ENCODE data around the gene USP9X. TPM values are rescaled to one million over a fixed set of nuclear protein-coding genes. Genes with fewer than 3 reads are reported as not detected.
"Not testable (repeated sequence)": the region's sequence is repeated elsewhere in the genome, so short reads cannot be mapped to it uniquely, and the experiment has no call there.

USP9X gene
- total RNA-seq, 4 donors from 2014 or later: 50.4 to 77.6 (median 58.4) TPM

DNA sequence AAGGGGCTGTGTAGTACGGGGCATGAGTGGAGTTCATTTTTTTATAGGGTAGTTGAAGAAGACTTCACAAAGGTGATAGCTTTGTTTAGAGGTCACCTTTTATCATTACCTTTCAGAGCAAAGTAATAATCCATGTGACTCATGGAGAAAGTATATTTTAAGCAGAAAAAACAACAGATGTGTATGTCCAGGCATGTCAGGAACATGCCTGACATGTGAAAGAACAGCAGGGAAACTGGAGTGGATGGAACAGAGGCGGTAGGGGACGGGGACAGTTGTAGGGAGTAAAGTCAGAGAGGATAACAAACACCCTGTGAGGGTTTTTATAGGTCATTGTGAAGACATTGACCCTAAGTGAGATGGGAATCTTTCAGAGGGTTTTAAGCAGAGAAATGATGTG is 107.6 kb downstream of the USP9X start:
- TF ChIP-seq, protein P1, sequence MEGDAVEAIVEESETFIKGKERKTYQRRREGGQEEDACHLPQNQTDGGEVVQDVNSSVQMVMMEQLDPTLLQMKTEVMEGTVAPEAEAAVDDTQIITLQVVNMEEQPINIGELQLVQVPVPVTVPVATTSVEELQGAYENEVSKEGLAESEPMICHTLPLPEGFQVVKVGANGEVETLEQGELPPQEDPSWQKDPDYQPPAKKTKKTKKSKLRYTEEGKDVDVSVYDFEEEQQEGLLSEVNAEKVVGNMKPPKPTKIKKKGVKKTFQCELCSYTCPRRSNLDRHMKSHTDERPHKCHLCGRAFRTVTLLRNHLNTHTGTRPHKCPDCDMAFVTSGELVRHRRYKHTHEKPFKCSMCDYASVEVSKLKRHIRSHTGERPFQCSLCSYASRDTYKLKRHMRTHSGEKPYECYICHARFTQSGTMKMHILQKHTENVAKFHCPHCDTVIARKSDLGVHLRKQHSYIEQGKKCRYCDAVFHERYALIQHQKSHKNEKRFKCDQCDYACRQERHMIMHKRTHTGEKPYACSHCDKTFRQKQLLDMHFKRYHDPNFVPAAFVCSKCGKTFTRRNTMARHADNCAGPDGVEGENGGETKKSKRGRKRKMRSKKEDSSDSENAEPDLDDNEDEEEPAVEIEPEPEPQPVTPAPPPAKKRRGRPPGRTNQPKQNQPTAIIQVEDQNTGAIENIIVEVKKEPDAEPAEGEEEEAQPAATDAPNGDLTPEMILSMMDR (IDR thresholded peaks at IDR 0.05): no peak
- no peak for TF ChIP-seq POLR2A (IDR thresholded peaks at IDR 0.05)
- intact Hi-C loops (cut with DNase I; ENCODE audit: low total_unique reads): no loop called here
- WGBS, 2 donors: 78 to 82% methylated on average over 3 of the region's 3 CpGs

DNA sequence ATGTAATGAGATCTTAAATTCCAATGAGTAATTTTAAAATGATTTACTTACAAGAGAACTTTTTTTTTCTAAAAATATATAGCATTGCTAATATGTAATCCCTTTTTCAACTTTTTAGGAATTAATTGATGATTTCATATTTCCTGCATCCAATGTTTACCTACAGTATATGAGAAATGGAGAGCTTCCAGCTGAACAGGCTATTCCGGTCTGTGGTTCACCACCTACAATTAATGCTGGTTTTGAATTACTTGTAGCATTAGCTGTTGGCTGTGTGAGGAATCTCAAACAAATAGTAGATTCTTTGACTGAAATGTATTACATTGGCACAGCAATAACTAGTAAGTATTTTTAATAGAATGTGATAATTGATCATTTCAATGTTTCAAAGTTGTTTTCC is 113.2 kb downstream of the USP9X start:
- intact Hi-C loops (cut with DNase I; ENCODE audit: low total_unique reads): no loop called here

More for the DNA sequence above, 107.6 kb downstream of the USP9X start:
- no peak overlapping the region for H3K4me3 ChIP-seq (ENCODE audit: low read depth, poor library complexity, severe bottlenecking)
- no peak for DNase-seq (ENCODE audit: low spot score in 2 of 2)

DNA sequence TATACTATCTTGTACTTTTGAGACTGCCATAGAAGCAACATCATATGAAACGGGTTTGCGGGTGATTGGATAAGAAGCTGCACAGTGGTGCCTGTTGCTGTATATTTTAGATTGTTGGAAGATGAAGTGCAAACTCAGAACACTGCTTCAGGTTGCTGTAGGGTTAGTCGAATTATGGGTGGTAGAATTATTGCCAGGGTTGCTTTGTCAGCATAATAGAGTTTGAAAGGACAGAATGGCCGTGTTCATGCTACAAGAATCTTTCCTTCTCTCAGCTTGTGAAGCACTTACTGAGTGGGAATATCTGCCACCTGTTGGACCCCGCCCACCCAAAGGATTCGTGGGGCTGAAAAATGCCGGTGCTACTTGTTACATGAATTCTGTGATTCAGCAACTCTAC is 115.5 kb downstream of the USP9X start:
- WGBS, 2 donors: 96 to 97% methylated on average over 7 of the region's 7 CpGs
- no peak for TF ChIP-seq POLR2A (IDR thresholded peaks at IDR 0.05)
- TF ChIP-seq, protein P1 (IDR thresholded peaks at IDR 0.05): no peak
- intact Hi-C loops (cut with DNase I; ENCODE audit: low total_unique reads): no loop called here
- no peak for DNase-seq (ENCODE audit: low spot score in 2 of 2)
- no peak overlapping the region for H3K4me3 ChIP-seq (ENCODE audit: low read depth, poor library complexity, severe bottlenecking)

More for the DNA sequence above, 113.2 kb downstream of the USP9X start:
- 73 to 88% methylated on average over 1 of the region's 1 CpG for WGBS, 2 donors
- no peak for DNase-seq (ENCODE audit: low spot score in 2 of 2)
- H3K4me3 ChIP-seq (ENCODE audit: low read depth, poor library complexity, severe bottlenecking): no peak overlapping the region
- no peak for TF ChIP-seq POLR2A (IDR thresholded peaks at IDR 0.05)
- TF ChIP-seq, protein P1 (IDR thresholded peaks at IDR 0.05): no peak

DNA sequence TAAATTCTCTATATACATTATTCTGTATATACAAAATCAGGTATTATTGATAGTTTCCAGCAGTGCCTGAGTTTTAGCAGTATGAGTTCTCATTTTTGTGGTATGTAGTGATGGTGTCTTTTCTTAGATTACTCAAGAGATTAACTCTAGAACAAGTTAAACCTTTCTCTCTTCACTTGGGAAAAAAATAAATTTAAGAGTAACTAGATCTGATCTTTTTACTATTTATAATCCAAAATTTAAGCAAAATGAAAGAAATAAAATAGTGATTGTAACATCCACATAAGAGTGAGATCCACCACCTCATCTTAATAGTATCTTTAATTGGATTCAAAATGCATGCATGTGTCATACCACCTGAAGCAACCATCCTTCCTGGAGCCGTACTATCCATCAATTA is 124.6 kb downstream of the USP9X start:
- intact Hi-C loops (cut with DNase I; ENCODE audit: low total_unique reads): no loop called here
- DNase-seq (ENCODE audit: low spot score in 2 of 2): no peak
- H3K4me3 ChIP-seq (ENCODE audit: low read depth, poor library complexity, severe bottlenecking): no peak overlapping the region
- no peak for TF ChIP-seq POLR2A (IDR thresholded peaks at IDR 0.05)
- TF ChIP-seq, protein P1 (IDR thresholded peaks at IDR 0.05): no peak
- WGBS, 2 donors: 97 to 100% methylated on average over 1 of the region's 1 CpG

DNA sequence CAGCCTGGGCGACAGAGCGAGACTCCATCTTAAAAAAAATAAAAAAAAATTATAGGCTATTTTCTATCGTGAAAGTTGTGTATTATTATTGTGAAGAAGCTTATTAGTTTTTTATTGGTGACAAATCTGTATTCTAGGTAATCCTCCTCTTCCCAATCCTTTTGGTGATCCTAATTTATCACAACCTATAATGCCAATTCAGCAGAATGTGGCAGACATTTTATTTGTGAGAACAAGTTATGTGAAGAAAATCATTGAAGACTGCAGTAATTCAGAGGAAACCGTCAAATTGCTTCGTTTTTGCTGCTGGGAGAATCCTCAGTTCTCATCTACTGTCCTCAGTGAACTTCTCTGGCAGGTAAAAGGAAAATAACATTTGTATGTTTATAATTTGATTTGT is 139.4 kb downstream of the USP9X start:
- no peak for DNase-seq (ENCODE audit: low spot score in 2 of 2)
- WGBS, 2 donors: 96 to 97% methylated on average over 5 of the region's 5 CpGs
- TF ChIP-seq, protein P1 (IDR thresholded peaks at IDR 0.05): no peak
- no peak for TF ChIP-seq POLR2A (IDR thresholded peaks at IDR 0.05)
- H3K4me3 ChIP-seq (ENCODE audit: low read depth, poor library complexity, severe bottlenecking): no peak overlapping the region
- intact Hi-C loops (cut with DNase I; ENCODE audit: low total_unique reads): no loop called here

DNA sequence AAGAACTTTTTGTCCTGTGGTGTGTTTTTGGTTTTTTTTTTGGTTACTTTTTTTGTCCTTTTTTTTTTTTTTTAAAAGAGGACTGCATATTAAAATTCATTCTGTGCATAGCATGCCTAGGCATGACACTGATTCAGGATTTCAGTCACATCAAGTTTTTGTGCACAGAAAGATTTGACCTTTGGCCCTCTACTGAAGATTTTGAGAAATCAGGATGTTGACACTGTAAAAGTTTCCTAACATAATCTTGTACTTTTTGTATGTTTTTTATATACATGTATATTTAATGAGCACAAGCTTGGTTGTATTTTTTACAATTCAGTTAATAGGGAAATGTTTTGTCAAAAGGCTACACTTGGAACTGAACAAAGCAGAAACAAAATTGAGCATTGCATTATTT is 148.7 kb downstream of the USP9X start:
- TF ChIP-seq POLR2A (IDR thresholded peaks at IDR 0.05): no peak
- H3K4me3 ChIP-seq (ENCODE audit: low read depth, poor library complexity, severe bottlenecking): no peak overlapping the region
- no peak for DNase-seq (ENCODE audit: low spot score in 2 of 2)
- intact Hi-C loops (cut with DNase I; ENCODE audit: low total_unique reads): no loop called here

DNA sequence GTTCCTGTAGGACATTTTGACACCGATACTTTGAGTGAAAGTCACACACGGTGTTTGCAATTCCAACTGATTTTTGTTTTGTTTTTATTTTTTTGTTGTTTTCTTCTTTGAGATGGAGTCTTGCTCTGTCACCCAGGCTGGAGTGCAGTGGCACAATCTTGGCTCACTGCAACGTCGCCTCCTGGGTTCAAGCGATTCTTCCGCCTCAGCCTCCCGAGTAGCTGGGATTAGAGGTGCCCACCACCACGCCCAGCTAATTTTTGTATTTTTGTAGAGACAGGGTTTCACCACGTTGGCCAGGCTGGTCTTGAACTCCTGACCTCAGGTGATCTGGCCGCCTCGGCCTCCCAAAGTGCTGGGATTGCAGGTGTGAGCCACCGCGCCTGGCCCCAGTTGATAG is 149.2 kb downstream of the USP9X start:
- intact Hi-C loops (cut with DNase I; ENCODE audit: low total_unique reads); H3K4me3 ChIP-seq (ENCODE audit: low read depth, poor library complexity, severe bottlenecking): not testable (repeated sequence)
- WGBS, 2 donors: 91 to 94% methylated on average over 13 of the region's 13 CpGs

More for the DNA sequence above, 149.2 kb downstream of the USP9X start:
- not testable (repeated sequence) for DNase-seq (ENCODE audit: low spot score in 2 of 2)

Measured in lower leg skin (tissue), 4 donors.